AML-193 (cell line): ENCODE results near the gene SLC25A47.
"Not testable (repeated sequence)": the region's sequence is repeated elsewhere in the genome, so short reads cannot be mapped to it uniquely, and the experiment has no call there.

Source experiments
- DNase-seq, 2 experiments: peaks; one replicate each; lab custom pipeline; 2025; lab: John Stamatoyannopoulos, UW

The SLC25A47 gene, protein sequence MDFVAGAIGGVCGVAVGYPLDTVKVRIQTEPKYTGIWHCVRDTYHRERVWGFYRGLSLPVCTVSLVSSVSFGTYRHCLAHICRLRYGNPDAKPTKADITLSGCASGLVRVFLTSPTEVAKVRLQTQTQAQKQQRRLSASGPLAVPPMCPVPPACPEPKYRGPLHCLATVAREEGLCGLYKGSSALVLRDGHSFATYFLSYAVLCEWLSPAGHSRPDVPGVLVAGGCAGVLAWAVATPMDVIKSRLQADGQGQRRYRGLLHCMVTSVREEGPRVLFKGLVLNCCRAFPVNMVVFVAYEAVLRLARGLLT

DNA sequence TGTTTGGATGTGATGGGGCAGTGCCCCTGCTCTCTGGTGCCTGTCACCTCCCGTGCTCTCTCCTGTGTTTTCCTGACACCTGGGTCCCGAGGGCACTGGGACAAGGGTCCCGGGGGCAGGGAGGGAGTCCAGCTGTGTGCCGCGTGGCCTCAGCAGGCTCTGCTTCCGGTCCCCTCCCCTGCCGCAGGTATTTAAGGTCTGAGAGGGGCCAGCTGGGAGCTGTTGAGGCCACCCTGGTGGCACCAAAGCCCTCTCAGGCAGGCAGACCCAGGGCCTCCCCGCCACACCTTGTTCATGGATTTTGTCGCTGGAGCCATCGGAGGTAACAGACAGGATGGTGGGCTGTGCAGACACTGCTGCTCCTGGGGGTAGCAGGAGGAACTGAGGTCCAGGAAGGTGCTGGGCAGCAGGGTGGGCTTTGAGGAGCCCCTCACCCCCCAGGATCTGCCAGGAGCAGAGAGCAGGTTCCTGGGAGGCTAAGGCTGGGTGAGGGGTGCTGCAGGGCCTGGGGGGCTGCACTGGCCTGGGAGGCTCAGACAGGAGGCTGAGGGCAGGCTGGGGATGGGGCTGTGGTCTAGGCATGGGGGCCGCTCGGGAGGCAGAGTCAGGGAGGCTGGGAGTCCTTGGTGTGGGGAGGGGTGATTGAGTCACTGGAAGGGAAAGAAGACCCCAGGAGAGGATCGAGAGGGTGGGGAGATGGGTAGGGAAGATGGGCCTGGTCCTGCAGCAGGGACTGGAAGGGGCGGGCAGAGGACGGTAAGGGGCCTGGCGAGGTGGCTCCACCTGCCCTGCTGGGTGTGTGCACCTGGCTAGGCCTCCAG lies at the start of gene SLC25A47:
SLC25A47 (plus strand) TSS at position 219 of the 821 bp plus-strand sequence; CDS start at position 295, 76 bp downstream.
- DNase-seq = no peak

DNA sequence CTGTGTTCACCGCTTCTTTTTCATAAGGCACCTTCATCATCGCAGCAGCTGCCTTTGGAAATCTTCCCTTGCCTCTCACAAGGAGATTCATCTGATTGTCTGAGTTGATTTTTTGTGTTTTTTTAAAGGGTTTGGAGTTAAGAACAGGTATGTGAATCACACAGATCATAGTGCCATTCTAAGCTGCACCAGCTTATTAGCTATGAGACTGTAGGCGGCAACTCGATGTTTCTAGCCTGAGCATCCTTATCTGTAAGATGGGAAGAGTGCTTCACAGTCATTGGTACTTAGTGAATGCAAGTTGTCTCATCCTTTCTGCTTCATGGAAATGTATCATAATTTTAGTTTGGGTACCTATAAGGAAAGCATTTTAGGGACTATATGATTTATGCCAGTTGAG lies 48.9 kb upstream of the SLC25A47 start:
- no peak for DNase-seq

DNA sequence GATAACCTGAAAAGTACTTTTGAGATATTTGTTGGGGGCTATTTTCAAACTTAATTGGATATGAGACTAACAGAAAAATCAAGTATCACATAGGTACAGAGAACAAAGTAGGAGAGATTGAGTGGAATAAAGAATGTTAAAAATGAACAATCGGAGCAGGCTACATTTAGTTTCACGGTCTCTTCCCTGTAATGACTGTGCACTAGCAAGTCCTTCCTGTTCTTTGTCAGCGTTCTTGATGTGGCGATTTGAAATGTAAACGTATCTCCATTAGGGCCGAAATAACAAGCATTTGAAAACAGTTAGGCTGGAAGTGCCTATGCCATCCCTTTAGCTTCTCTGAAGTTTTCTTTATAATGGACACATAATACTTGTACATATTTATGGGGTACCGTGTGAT lies 47.9 kb upstream of the SLC25A47 start:
- no peak for DNase-seq

DNA sequence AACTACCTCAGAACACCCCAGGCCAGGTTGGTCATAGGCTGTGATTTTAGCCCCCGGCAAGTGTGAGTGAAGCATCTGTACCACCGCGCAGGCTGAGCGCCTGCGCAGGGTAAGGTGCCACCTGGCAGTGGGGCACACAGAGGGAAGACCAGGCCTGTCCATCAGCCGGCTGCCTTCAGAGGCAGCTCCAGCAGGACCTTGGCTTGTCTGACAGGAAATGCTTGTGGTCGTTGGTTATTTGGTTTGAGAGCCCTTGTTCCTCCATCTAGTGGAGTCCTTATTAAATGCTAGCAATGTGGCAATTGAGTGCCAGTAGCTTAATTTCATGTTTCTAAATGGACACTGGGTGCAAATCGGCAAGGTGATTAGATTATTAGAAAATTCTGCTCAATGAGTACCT lies 44.4 kb upstream of the SLC25A47 start:
- DNase-seq = peak; percentile 56 to 76

DNA sequence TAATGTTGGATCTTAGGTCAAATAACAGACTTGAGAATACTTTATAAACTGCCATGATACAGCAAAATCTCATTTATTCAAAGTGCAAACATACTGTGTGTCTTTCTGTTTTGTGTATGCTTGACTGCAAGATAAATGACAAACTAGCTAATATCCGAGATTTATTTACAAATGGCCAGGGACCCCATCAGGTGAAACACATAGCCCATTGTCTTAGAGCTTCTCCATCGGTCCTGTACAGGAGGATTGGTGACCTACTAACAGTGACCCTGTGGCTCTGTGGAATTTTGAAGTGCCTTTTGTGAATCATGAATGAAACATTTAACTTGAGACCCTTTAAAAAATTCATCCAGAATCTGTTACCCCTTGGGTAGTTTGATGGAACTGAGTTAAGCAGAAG lies 44.0 kb upstream of the SLC25A47 start:
- DNase-seq = no peak

DNA sequence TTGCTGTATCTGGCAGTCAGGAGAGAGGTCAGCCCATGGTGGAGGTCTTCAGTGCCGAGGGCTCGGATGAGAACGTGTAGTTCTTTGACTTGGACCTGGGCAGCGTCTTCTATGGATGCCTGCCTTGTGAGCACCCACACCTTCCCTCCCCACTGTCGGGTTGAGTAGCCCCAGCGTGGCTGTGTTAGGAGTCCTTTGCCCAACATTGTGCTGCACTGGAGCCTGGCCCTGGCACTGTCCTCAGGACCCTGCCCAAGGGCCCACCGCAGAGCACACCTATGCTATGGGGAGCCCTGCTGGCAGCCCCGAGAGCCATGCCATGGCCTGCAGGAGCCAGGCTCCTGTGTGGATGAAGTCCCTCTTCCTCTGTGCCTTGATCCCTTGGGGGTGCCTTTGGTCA lies 43.6 kb upstream of the SLC25A47 start:
- no peak for DNase-seq

DNA sequence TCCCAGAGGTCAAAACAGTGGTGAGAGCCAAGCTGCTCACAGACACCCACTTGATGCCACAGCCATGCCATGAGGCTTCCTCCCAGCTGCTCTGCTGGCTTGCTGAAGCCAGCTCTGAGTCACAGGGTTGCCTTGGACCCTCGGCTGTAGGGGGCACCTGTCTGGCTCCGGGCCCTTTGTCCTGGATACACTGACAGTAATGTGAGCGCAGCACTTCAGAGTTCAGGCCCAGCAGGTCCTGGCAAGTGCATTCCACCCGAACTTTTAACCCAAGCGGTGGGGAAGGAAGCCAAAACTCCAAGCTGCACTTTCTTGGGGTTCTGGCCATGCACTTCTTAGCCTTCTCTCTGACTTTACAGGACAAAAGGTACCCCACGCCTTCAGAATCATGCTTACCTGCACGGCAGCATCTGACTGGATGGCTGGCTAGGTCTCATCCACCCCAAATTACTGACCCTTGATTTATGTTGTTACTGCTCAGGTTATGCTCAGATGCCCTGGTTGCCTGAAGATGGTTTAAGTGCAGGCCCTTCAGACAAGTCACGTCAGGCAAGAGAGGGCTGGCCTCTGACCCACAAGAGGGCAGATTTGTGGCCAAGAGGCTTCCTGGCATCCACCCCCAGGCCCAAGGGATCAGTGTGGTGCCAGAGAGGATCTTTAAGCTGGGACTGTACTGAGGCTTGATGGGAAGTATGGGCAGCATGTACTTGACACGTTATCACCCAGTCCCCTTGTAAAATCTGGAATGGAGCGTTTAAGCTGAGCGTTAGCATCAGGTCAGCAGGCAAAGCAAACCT lies 41.7 kb upstream of the SLC25A47 start:
- no peak for DNase-seq

DNA sequence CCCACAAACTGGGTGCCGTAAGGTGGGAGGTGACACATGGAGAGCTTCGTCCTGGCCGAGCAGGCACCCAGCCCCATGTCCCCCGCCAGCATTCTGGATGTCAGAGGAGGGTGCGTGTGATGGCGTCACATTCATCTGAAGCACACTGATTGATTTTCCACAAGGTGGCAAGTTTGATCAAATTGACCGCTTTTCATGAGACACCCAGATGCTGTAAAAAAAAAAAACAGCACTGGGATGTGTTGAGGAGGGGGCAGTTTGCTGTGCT lies 41.1 kb upstream of the SLC25A47 start:
- DNase-seq = no peak

DNA sequence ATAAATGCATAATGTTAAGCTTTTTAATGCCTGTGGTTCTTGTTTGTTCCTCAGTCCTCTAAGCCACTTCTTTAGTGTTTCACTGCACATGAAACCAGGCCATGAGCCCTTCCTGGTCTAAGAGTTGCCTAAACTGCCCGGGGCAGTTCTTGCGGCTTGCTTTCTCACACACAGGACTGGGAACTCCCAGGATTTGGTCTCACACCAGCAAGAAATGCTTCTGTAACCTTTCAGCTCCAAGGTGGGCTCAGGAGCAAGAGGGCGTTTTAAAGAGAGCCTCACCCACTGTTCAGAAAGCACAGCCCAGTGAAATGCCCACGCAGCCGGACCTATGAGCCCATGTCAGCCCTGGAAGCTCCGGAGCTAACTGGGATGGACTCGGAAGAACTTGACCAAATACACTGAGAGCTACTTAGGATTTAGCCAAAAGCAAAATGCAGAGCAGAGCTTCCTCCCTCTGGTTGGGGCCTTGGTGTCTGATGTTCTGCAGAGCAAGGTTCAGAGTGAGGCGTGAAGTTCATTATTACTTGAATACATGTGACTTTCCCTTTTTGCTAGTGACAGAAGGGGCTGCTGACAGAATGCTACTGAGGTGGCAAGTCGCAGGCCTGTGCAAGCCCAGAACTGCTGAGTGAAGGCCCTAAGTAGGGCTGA lies 40.2 kb upstream of the SLC25A47 start:
- no peak for DNase-seq

DNA sequence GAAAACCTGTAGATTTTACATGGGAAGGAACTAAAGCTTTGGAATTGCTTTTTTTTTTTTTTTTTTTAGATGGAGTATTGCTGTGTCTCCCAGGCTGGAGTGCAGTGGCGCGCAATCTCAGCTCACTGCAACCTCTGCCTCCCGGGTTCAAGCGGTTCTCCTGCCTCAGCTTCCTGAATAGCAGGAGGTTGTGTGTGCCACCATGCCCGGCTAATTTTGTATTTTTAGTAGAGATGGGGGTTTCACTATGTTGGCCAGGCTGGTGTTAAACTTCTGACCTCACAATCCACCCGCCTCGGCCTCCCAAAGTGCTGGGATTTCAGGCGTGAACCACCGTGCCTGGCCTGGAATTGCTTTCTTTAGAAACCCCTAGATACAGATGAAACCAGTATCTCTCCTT lies 39.7 kb upstream of the SLC25A47 start:
- DNase-seq = not testable (repeated sequence)

DNA sequence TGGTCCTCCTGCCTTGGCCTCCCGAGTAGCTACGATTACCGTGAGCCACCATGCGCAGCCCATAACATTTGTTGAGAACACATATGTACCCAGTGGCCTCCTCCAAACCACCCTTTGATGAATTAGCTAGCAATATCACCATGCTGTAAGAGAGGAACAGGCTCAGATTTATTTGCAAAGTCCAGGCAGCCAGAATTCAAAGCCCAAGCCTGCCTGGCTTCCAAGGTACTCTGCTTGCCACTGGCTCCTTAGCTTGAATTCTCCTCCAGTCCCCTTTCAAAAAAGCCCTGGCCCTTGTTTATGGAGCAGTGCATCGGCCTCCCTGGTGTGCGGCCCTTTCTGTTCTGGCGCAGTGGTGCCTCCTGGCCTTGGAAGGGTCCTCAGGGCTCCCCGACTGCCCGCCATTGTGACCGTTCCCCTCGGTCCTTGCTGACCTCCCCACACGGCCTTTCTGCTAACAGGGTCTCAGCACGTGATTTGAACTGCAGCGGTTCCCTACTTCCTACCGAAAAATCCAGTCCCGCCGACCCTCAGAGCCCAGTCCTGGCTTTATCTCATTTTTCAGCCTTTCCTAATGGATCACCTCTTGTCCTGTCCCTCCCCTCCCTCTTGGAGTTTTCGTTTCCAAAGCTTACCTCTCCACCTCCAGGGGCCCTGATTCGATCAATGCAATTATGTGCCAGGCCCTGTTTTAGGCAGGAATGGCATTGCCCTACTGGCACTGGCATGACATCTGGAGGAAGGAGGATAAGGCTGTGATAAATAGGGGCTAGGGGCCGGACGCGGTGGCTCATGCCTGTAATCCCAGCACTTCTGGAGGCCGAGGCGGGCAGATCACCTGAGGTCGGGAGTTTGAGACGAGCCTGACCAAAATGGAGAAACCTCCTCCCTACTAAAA lies 38.9 kb upstream of the SLC25A47 start:
- DNase-seq = no peak

DNA sequence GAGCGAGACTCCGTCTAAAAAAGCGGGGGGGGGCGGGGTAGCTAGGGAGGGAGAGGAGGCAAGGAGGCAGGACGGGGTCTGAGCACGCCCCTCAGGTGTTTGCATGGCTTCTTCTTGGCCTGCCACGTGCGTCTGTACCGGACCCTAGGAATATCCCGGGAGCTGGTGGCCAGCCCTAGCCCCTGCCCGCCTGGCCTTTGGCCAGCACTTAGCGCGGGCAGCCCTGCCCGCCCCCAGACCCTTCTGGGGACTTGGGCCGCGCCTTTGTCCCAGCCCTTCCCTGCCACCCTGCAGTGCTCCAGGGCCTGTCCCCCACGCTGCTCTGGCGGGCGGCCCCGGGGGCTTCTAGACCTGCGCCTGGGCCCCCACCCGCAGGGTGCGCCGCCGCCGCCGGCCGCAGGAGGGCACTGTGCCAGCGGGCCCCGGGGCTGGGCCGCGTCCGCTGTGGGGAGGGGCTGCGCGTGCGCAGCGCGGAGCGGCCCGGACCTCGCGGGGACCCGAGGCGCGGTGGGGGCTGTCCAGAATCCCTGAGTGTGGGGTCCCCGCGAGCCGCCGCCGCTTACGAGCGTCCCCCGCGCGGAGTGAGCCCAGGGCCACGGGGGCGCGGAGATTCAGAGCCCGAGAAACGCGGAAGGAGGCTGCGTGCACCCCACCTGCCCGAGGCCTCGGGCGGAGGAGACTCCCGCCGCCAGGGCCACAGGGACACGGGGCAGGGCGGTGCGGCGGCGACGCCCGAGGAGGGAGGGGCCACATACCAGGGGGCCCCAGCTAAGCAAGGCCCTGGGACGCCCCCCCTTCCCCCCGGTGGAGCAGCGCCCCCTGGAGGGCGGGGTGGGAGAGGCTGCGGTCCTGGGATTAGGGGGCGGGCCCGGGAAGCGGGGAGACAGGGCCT lies 37.9 kb upstream of the SLC25A47 start:
- peak; percentile 22 to 39 for DNase-seq

DNA sequence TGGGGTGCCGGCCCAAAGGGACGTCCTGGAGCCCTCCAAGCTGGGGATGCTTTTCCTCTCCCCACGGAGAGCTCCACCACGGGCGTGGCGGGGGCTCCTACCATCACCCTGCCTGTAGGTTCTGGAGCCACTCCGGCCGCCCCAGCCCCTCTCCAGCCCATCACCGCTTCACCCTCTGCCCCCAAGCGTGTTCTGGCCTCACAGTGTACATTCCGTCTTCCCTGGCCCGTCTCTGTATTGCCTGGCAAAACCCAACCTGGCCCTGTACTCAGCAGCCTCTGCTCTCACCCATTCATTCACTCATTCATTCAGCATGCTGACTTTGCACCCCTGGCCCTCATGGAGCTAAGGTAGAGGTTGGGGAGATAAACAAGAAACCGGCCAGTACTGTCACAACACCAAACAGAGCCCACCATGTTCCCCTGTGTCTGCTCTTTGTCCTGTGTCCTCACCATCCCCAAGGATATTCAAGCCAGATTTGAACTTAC lies 37.2 kb upstream of the SLC25A47 start:
- DNase-seq = no peak

DNA sequence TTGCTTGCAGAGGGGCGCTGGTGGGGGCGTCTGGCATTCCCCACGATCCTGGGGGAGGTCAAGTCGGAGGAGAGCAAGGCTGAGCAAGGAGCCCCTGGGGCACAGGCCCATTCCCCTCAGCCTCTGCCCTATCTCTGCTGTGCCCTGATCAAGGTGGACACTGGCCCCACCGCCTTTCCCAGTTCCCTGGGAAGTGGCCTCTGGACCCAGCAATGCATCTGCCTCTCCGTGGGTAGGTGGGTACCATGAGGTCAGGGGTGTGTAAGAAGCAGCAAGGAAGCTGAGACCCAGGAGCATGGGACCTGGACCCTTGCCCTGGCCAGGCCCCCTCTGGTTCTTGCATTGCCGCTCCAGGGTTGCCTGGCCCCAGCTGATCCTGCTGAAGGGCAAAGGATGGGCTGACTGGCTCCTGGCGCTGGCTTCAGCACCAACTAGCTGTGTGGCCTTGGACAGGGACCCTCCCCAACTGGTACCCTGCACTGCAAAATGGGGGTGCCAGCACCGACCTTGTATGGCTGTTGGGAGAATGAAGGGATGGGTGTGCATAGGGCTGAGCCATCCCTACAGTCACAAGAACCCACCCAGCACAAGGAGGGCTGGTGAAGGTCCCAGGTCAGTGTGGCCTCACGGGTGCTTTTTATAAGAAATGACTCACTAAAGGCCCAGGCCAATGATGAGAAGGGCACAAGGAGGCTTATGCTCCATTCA lies 36.5 kb upstream of the SLC25A47 start:
- no peak for DNase-seq

DNA sequence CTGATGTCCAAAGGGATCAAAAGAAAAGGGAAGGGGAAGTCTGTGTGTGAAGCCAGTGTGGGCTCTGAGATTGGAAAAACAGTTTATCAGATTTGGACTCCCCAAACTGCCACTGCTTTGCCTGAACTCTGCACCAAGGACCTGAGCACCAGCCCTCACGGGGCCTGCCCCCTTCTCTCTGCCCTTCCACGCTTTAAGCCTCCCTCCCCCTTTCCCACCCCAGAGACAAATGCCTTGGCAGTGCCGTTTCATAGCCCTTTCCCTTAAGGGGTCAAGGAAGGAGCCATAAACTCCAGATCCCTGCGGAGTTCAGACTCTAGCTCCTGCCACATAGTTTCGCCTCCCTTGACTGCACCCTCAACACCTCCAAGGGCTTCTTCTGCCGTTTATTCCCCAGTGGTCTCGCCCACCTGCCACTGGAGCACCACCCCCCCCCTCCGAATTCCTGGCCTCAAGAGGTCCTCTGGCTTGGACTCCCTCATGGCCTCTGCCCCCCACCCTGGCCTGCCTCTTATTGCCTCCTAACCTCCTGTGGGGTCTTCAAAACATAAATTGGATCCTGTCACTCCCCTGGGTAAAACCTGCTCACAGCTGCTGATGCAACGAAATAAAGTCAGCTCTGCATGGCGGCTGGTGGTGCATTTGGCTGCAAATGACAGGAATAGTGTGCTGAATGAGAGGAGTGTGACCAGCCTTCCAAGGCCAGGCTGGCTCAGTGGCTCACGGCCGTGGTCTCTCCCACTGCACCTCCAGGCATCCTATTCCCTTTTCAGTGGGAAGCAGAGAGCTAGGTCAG lies 35.7 kb upstream of the SLC25A47 start:
- DNase-seq = no peak

DNA sequence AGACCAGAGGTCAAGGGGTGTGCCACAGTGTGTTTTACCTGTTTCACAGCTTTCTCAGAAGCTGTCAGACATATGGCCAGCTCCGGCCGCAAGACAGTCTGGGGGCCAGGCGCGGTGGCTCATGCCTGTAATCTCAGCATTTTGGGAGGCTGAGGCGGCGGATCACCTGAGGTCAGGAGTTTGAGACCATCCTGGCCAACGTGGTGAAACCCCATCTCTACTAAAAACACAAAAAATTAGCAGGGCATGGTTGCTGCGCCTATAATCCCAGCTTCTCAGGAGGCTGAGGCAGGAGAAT lies 35.2 kb upstream of the SLC25A47 start:
- DNase-seq = not testable (repeated sequence)

DNA sequence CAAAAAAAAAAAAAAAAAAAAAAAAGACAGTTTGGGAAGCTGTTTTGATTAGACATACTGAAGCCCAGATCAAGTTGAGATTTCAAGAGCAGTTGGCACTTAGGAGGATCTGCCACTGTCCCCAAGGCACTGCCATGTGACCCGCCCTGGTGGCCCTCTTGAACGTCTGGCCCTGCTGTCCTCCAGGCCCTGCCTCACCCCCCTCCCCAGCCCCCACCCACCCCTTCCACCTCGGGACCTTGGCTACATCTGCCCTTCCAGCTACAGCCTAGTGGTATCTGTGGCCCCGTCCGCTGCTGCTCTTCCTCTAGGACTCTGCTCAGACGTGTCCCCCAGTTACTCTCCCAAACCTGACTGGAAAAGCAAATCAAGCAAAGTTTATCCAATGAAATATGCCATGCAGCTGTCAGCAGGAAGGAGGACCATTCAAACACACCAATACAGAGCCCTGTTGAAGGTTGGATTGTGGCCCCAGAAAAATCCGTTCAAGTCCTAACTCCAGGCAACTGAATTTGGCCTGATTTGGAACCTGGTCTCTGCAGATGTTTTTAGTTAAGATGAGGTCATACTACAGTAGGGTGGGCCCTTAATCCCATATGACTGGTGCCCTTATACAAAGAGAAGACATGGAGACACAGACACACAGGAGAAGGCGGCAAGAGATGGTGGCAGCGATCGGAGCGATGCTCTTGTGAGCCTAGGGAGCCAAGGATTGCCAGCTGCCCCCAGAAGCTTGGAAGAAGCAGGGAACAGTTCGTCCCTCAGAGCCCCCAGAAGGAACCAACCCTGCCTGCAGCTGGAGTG lies 34.6 kb upstream of the SLC25A47 start:
- DNase-seq = no peak
